Stimulated activated CD4-positive, alpha-beta T cell treated with anti-CD3 and anti-CD28 coated beads, Interleukin-4, amount 100 ng/mL, for 24 hours (primary cell): ENCODE results near the gene IKZF4.

ENCODE experiments used
- DNase-seq: peaks from one replicate; pipeline ENCODE4 v3.0.0-alpha.2; 2020

The IKZF4 gene

DNA sequence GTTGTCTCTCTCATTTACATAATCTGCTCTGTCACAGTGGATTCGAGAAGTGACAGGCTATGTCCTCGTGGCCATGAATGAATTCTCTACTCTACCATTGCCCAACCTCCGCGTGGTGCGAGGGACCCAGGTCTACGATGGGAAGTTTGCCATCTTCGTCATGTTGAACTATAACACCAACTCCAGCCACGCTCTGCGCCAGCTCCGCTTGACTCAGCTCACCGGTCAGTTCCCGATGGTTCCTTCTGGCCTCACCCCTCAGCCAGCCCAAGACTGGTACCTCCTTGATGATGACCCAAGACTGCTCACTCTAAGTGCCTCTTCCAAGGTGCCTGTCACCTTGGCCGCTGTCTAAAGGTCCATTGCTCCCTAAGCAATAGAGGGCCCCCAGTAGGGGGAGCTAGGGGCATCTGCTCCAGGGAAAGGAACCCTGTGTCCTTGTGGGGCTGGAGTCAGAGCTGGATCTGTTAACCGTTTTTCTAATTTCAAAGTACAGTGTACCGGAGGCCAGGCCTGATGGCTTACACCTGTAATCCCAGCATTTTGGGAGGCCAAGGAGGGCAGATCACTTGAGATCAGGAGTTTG, 64.2 kb downstream of the IKZF4 start:
- DNase-seq, result no peak

DNA sequence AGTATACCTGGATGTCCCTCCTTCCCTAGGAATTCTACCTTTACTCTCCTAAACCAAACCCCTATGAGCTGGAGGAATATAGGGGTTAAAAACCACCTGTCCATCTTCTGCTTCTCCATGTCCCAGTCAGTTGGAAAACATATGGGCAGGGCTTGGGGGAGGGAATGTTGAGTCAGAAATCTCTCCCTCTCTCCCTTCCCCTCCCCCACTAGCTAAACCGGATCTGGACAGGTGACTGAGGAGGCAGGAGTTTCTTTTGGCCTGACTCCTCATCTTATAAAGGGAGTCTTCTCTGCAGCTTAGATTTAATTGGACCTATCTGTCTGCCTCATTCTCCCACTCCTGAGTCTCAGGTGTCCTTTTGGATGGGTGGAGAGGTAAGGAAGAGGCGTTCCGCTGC, 65.3 kb downstream of the IKZF4 start:
- no peak for DNase-seq

DNA sequence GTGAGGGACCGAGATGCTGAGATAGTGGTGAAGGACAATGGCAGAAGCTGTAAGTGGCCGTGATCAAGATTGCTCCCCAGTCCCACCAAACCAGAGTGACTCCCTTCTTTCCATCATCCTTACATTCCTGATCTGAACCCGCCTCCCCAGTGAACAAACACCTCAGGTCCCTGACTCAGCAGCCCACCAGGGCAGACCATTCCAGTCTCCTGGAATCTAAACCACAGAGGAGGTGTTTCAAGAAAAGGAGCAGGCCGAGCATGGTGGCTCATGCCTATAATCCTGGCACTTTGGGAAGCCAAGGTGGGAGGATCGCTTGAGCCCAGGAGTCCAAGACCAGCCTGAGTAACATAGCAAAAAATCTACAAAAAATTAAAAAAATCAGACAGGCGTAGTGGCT, 65.8 kb downstream of the IKZF4 start:
- no peak for DNase-seq

DNA sequence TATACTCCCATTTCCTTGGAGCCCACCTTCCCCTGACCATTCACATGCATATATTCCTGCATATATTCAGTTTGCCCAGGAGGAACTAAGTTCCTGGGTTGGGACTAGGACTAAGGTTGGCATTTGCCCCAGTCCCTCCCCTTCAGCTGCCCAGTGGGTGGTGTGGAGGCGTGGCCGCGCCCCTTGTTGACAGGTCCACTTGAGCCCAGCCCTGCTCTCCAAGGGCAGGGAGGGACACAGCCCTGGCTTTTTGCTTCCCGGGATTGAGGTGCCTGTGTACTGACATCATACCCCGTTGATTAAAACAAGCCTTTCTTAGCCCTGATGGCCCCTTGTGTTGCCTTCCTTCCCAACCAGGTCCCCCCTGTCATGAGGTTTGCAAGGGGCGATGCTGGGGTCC, 66.4 kb downstream of the IKZF4 start:
- DNase-seq, result no peak
